Smooth muscle cell of trachea (primary cell): ENCODE data around the gene C2orf80. TPM values are rescaled to one million over a fixed set of nuclear protein-coding genes. Genes with fewer than 3 reads are reported as not detected.

Experiments used
- total RNA-seq: library from RNA; depleted of rRNA; stranded (reverse); fragments of >200 nt; gene quantifications from 2 replicates; pipeline ENCODE4 v1.2.1, GENCODE V29; 2014

The C2orf80 gene
- not detected in 2 replicates for total RNA-seq

GRCh38 chr2:208189810-208190503 lies at the start of gene C2orf80:
C2orf80 (minus strand) TSS chr2:208190030; CDS start chr2:208186986, 3,044 bp downstream.

DNA sequence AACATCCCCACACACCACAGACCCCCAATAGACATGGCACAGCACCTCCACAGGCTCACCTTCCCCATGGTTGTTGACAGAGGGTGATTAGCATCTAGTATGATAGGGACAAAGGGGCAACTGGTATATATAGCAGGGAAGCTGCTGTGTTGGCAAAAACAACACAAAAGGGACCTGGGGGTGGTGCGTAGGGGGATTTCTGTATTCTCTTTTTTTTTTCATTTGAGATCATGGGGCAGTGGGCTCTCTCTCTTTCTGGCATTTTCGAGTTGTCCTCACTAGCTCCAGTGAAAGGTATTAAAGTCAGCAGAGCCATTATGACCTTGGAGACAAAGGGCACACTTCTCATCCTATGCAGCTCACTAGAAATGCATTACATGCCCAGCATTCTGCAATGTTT lies 26.3 kb downstream of the C2orf80 start, which contains the start of gene CRYGA:
TSS of gene CRYGA (minus strand) at position 101 of the 400 bp plus-strand sequence. CDS start at position 68, 33 bp downstream.

DNA sequence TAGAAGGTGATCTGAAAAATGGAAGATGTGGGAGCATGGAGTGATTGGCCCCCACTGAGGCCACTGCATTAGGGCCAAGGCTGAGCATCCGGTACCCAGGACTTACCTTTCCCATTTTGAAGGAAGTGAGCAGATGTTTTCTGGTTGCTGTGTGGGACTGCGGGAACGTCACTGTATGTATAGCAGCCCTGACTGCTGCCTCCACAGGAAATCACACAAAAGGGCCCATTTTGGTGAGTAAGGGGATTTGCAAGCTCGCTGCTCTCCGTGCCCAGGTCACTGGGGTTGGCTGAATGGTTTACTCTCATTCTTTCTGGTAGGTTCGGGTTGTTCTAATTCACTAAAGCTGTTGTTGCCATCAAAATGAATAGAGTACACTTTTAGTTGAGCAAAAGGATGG lies 43.8 kb downstream of the C2orf80 start, which contains the start of gene CRYGB:
TSS of gene CRYGB (minus strand) at position 153 of the 400 bp plus-strand sequence. CDS start at position 115, 38 bp downstream.

DNA sequence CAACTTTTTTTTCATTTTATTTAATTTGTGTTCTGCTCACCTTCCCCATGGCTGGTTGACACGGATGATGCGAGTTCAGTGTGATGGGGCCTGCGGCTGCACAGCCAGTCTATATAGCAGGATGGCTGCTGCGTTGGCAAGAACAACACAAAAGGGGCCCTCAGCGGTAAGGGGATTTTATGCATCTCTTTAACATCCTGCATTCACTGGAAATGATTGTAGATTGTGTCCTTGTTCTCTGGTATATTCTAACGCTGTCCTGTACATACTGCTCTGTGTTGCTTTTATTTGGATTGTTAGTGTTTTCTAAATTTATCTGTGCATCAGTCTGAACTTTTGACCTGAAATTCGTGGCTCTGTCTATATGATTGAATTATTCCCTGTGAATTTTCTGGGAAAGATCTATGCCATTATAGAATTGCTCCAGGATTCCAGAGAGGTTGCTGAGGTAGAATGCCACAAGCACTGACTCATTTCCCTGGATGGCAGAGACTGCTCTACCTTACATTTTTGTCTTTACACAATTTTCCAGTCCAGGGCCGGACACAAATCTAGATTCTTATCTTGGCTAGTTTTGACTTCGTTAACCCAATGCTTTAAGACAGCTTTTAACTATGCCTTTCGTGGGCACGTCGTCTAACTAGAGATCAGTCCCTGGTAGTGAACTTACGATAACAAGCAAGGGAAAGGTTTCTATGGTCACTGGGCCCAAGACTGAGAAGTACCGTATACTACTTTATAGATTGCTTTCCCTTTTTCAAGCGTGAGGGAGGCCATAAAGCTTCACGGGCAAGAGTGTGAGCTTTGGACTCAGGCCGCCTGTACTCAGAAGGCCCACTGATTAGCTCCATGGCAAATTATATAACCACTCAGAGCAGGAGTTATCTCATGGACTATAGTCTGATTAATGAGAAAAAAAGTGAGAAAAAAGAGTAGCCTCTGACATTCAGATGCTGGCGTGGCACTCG lies 59.8 kb downstream of the C2orf80 start, which contains the start of gene CRYGC:
TSS of gene CRYGC (minus strand) at position 85 of the 968 bp plus-strand sequence. CDS start at position 49, 36 bp downstream.

DNA sequence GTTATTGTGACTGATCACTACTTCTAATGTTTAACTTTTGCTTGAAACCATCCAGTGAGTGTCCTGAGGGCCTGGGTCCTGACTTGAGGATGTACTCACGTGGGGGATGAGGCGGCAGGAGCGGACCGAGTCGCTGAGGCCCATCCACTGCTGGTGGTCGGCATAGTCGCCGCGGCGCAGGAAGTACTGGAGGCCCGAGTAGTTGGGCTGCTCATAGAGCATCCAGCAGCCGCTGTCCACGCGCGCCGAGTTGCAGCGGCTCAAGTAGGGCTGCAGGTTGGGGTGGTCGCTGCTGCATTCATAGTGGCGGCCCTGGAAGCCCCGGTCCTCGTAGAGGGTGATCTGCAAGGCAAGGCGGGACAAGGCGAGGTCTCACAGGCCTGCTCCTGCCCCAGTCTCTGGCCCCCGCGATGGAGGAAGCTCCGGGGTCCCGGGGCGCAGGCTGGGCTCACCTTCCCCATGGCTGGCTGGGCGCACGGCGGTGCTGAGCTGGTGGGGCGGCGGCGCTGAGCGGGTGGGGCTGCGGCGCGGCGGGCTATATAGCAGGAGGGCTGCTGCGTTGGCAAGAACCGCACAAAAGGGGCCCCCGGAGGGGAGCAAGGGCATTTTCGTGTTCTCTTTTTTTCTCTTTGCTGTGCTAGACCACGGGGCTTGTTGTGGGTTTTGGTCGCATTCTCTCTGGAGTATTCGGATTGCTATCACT lies 65.7 kb downstream of the C2orf80 start, which contains the start of gene CRYGD:
TSS of gene CRYGD (minus strand) at position 512 of the 703 bp plus-strand sequence. CDS start at position 461, 51 bp downstream.

Other genes with a start within 250 kb of the C2orf80 start
- gene PLEKHM3, start 164.5 kb downstream of the C2orf80 start, total RNA-seq, result 15.6 and 16.0 TPM in 2 replicates
- not detected in 2 replicates for gene CRYGD, start 65.5 kb downstream of the C2orf80 start, total RNA-seq
- not detected in 2 replicates for gene CRYGC, start 60.2 kb downstream of the C2orf80 start, total RNA-seq
- gene CRYGB, start 43.9 kb downstream of the C2orf80 start, total RNA-seq, result not detected in 2 replicates
- gene CRYGA, start 26.4 kb downstream of the C2orf80 start, total RNA-seq, result not detected in 2 replicates
- 236 and 313 TPM in 2 replicates for gene IDH1, start 65.0 kb upstream of the C2orf80 start, total RNA-seq
- 36.4 and 38.0 TPM in 2 replicates for gene PIKFYVE, start 76.2 kb upstream of the C2orf80 start, total RNA-seq
- not detected in 2 replicates for gene PTH2R, start 216.8 kb upstream of the C2orf80 start, total RNA-seq